H1 (cell line): Measurements from ENCODE around the gene SEMA6A. TPM values are rescaled to one million over a fixed set of nuclear protein-coding genes. Genes with fewer than 3 reads are reported as not detected.

ENCODE experiments used
- CTCF ChIA-PET: fragments of 300-600 bp; sonication (Branson Sonifier 250); formaldehyde crosslinking; loops from one replicate; lab custom pipeline; 2021; ENCODE audit not compliant: partially characterized antibody; lab: Charles Lee
- POLR2A ChIA-PET: fragments of 300-600 bp; sonication (Branson Sonifier 250); formaldehyde crosslinking; loops from one replicate; lab custom pipeline; 2021; ENCODE audit warnings: inconsistent platforms; ENCODE audit not compliant: partially characterized antibody; lab: Charles Lee
- DNase-seq, 2 experiments: peaks; one replicate each; pipeline versions ENCODE4 v3.0.0 to v3.0.0-alpha.2; 2010 to 2022; ENCODE audit warnings: low spot score in 2 of 2, low read depth in 1 of 2, mixed read lengths in 1 of 2
- FAIRE-seq: peaks from 2 replicates; lab custom pipeline; 2011; peaks lifted over from hg19 to GRCh38; lab: Jason Lieb, UNC
- H2AFZ ChIP-seq: 2 replicates; pipeline ENCODE4 v1.8.1; 2012; ENCODE audit warnings: low read length, inconsistent platforms
- H2AK5ac ChIP-seq: 2 replicates; pipeline ENCODE4 v1.6.1; 2013; ENCODE audit warnings: low read depth, low read length
- H2BK120ac ChIP-seq: replicated peaks from 2 replicates; pipeline ENCODE3; 2013; ENCODE audit warnings: low read depth, low read length, inconsistent platforms
- H2BK12ac ChIP-seq: 2 replicates; pipeline ENCODE4 v1.6.1; 2013; ENCODE audit warnings: low read depth, low read length
- H2BK15ac ChIP-seq: 2 replicates; pipeline ENCODE4 v1.6.1; 2013; ENCODE audit warnings: low read length
- H2BK20ac ChIP-seq: 2 replicates; pipeline ENCODE4 v1.6.1; 2013; ENCODE audit warnings: low read length
- H2BK5ac ChIP-seq: 2 replicates; pipeline ENCODE4 v1.6.1; 2013; ENCODE audit warnings: low read depth, low read length
- H3K14ac ChIP-seq: 2 replicates; pipeline ENCODE4 v1.6.1; 2013; ENCODE audit warnings: inconsistent platforms; ENCODE audit not compliant: insufficient read length
- H3K18ac ChIP-seq: 2 replicates; pipeline ENCODE4 v1.6.1; 2013; ENCODE audit warnings: low read length; ENCODE audit errors: extremely low read depth
- H3K23ac ChIP-seq: 2 replicates; pipeline ENCODE4 v1.6.1; 2013; ENCODE audit warnings: inconsistent platforms; ENCODE audit not compliant: insufficient read length
- H3K23me2 ChIP-seq: 2 replicates; pipeline ENCODE4 v1.6.1; 2013; ENCODE audit warnings: low read depth, low read length
- H3K27ac ChIP-seq: 2 replicates; pipeline ENCODE4 v1.6.1; 2011; ENCODE audit warnings: low read depth, low read length, inconsistent platforms
- H3K27me3 ChIP-seq, 4 experiments: replicated peaks in 1 of 4; 1 replicate in 1 of 4; 2 replicates in 3 of 4; pipeline versions ENCODE4 v1.6.1 to v1.8.1; 2011 to 2013; ENCODE audit warnings: low read length in 3 of 4, mild to moderate bottlenecking in 3 of 4, inconsistent platforms in 2 of 4, mixed read lengths in 2 of 4, moderate library complexity in 1 of 4; ENCODE audit not compliant: control insufficient read depth in 3 of 4, insufficient read depth in 3 of 4; ENCODE audit errors: extremely low read depth in 1 of 4
- H3K36me3 ChIP-seq, 4 experiments: 2 replicates each; pipeline versions ENCODE4 v1.6.1 to v1.8.1; 2011 to 2013; ENCODE audit warnings: mild to moderate bottlenecking in 4 of 4, low read length in 3 of 4, moderate library complexity in 2 of 4, control low read depth in 1 of 4, inconsistent platforms in 1 of 4; ENCODE audit not compliant: insufficient read depth in 4 of 4, control insufficient read depth in 2 of 4
- H3K4ac ChIP-seq: replicated peaks from 2 replicates; pipeline ENCODE3; 2013; ENCODE audit warnings: low read length, low read depth, mixed read lengths, inconsistent platforms; ENCODE audit not compliant: insufficient read length
- H3K4me1 ChIP-seq, 4 experiments: replicated peaks in 1 of 4; 1 replicate in 1 of 4; 2 replicates in 3 of 4; pipeline versions ENCODE4 v1.6.1 to v1.8.1; 2011 to 2013; ENCODE audit warnings: low read length in 3 of 4, inconsistent platforms in 2 of 4, mixed read lengths in 1 of 4; ENCODE audit not compliant: insufficient read depth in 4 of 4, control insufficient read depth in 3 of 4
- H3K4me2 ChIP-seq, 2 experiments: 2 replicates each; pipeline versions ENCODE4 v1.6.1 to v1.8.1; 2011 to 2013; ENCODE audit warnings: low read depth in 2 of 2, low read length in 2 of 2, control low read depth in 1 of 2, inconsistent platforms in 1 of 2, mild to moderate bottlenecking in 1 of 2; ENCODE audit not compliant: insufficient read depth in 1 of 2
- H3K4me3 ChIP-seq, 4 experiments: fragments of 200-600, 300-600 bp in 1 of 4; sonication (generic), shearing (Covaris generic), sonication (Bioruptor Twin) in 1 of 4; 2 replicates each; pipeline versions ENCODE4 v1.5.1 to v1.8.1; 2011 to 2016; ENCODE audit warnings: low read length in 4 of 4, low read depth in 3 of 4, control low read depth in 2 of 4, inconsistent platforms in 2 of 4, mild to moderate bottlenecking in 2 of 4, mixed read lengths in 1 of 4, moderate library complexity in 1 of 4; ENCODE audit not compliant: insufficient read depth in 2 of 4; ENCODE audit errors: extremely low read depth in 1 of 4
- H3K56ac ChIP-seq: replicated peaks from 2 replicates; pipeline ENCODE3; 2013; ENCODE audit warnings: low read depth, mild to moderate bottlenecking, mixed read lengths, low read length, inconsistent platforms; ENCODE audit not compliant: insufficient read length
- H3K79me1 ChIP-seq: 2 replicates; pipeline ENCODE4 v1.6.1; 2013; ENCODE audit warnings: low read depth, low read length, control low read depth
- H3K79me2 ChIP-seq, 2 experiments: 2 replicates each; pipeline versions ENCODE4 v1.6.1 to v1.8.1; 2012 to 2013; ENCODE audit warnings: low read length in 2 of 2, mild to moderate bottlenecking in 2 of 2, inconsistent platforms in 1 of 2; ENCODE audit not compliant: insufficient read depth in 2 of 2, control insufficient read depth in 1 of 2
- H3K9ac ChIP-seq, 4 experiments: replicated peaks in 1 of 4; 1 replicate in 1 of 4; 2 replicates in 3 of 4; pipeline versions ENCODE4 v1.6.1 to v1.8.1; 2011 to 2013; ENCODE audit warnings: low read depth in 3 of 4, low read length in 3 of 4, control low read depth in 2 of 4, mild to moderate bottlenecking in 2 of 4, moderate library complexity in 2 of 4, inconsistent platforms in 1 of 4; ENCODE audit errors: extremely low read depth in 1 of 4
- H3K9me3 ChIP-seq, 2 experiments: 2 replicates each; pipeline versions ENCODE4 v1.6.1 to v1.8.1; 2012 to 2013; ENCODE audit warnings: mild to moderate bottlenecking in 2 of 2, moderate library complexity in 2 of 2, control low read depth in 1 of 2, inconsistent platforms in 1 of 2, low read depth in 1 of 2, low read length in 1 of 2, mixed read lengths in 1 of 2; ENCODE audit not compliant: insufficient read depth in 2 of 2
- H4K20me1 ChIP-seq, 2 experiments: replicated peaks in 1 of 2; 2 replicates each; pipeline versions ENCODE3 to v1.8.1; 2011 to 2013; ENCODE audit warnings: inconsistent platforms in 2 of 2, low read length in 2 of 2, mild to moderate bottlenecking in 1 of 2; ENCODE audit not compliant: insufficient read depth in 2 of 2, control insufficient read depth in 1 of 2
- H4K5ac ChIP-seq: 2 replicates; pipeline ENCODE4 v1.6.1; 2013; ENCODE audit warnings: low read length, low read depth, mixed read lengths, inconsistent platforms; ENCODE audit not compliant: insufficient read length
- H4K8ac ChIP-seq: 2 replicates; pipeline ENCODE4 v1.8.0; 2013; ENCODE audit warnings: mild to moderate bottlenecking, moderate library complexity, low read length, inconsistent platforms; ENCODE audit not compliant: insufficient read depth; ENCODE audit errors: extremely low read depth
- H4K91ac ChIP-seq: replicated peaks from 2 replicates; pipeline ENCODE3; 2013; ENCODE audit warnings: low read length, mixed read lengths, inconsistent platforms; ENCODE audit not compliant: insufficient read length
- GABPA ChIP-seq: IDR thresholded peaks from 2 replicates; pipeline ENCODE4 v1.6.1; 2011; ENCODE audit warnings: mild to moderate bottlenecking, low read length, moderate library complexity, borderline replicate concordance; ENCODE audit not compliant: insufficient read depth
- POLR2AphosphoS5 ChIP-seq: IDR thresholded peaks from 2 replicates; pipeline ENCODE4 v1.6.1; 2011; ENCODE audit warnings: low read depth, low read length
- TEAD4 ChIP-seq: IDR thresholded peaks from 2 replicates; pipeline ENCODE4 v1.6.1; 2012; ENCODE audit warnings: low read depth, low read length, inconsistent platforms, mixed read lengths
- WGBS, 2 experiments: shearing (Covaris generic) in 1 of 2; methylation state at CpG; one replicate each; pipeline versions ENCODE4 v1.1.6 to v1.1.7; 2013 to 2015; ENCODE audit warnings: low lambda C conversion rate in 2 of 2, mixed read lengths in 2 of 2, inconsistent platforms in 1 of 2, low coverage in 1 of 2, missing lambda C conversion rate in 1 of 2; ENCODE audit not compliant: insufficient replicate concordance in 2 of 2, insufficient coverage in 1 of 2, insufficient read length in 1 of 2; ENCODE audit errors: extremely low coverage in 1 of 2, missing lambda C conversion rate in 1 of 2; 5-methylcytosine and 5-hydroxymethylcytosine counted together
- polyA plus RNA-seq, 7 experiments: library from polyadenylated mRNA; depleted of rRNA in 3 of 7; stranded (reverse) in 5 of 7; unstranded in 2 of 7; fragments of >200 nt in 5 of 7; fragments of 200-250 nt in 2 of 7; gene quantifications; 1 replicate in 5 of 7; 2 replicates in 1 of 7; 4 replicates in 1 of 7; pipeline versions ENCODE4 v1.2.1 to v1.2.3, GENCODE V29; 2011 to 2013; ENCODE audit warnings: missing spikeins in 2 of 7, mixed read lengths in 2 of 7
- total RNA-seq: library from RNA; stranded (reverse); fragmentation: NEBNext Ultra II Directional; extraction: Animal tissue kit (Norgen Biotek cat#: 25700); gene quantifications from 2 replicates; pipeline ENCODE4 v1.2.1, GENCODE V29; 2021

SEMA6A gene
- total and polyA plus RNA-seq, 2 of the 8 experiments (the other 6 are each of a cell fraction or from before 2014, with no cell fraction given): 78.3 to 277 TPM

DNA sequence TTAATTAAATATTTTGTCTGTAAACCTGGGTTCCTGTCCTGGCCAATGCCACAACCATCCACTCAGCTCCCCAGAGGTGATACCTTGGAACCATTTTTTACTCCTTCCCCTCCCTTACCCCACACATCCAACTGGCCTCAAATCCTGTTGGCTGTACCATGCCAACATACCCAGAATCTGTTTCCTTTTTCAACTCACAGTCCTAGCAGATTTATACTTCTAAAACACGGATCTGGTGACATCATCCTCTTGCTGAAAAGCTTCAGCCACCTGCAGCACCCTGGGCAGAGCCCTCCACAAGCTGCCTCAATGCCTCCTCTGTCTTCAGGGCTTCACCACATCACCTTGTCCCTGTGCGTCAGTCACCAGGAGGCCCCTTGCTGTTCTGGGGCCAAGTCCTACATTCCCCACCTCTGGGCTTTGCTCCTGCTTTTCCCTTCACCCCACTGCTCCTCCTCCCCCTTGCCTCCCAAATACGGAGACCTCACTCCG, 14.9 kb downstream of the SEMA6A start:
- Histone ChIP-seq H4K8ac (peak overlapping the region; percentile 52; the same call in 1 of the 2 replicates), H2BK15ac (no peak overlapping the region), H3K18ac (0 out of 2 replicates have a peak overlapping the region, but pooled peaks have one; percentile 15), H2AFZ (no peak overlapping the region), H3K4ac (no peak overlapping the region), H3K9ac (no peak overlapping the region), H2BK20ac (no peak overlapping the region; the same call in 1 of the 2 replicates), H3K4me3 (peak overlapping the region in 1 of 4 experiments; percentile 26; a peak in 1 of 8 replicates), H2BK12ac (peak overlapping the region; percentile 68), H3K9me3 (no peaks in the 10 kb centered on the region), H3K79me1 (no peaks in the 10 kb centered on the region), H3K23ac (no peak overlapping the region), H4K20me1 (peaks cover 33 to 48% of the 10 kb centered on the region in 2 experiments), H2AK5ac (peak overlapping the region; percentile 68; the same call in 1 of the 2 replicates), H2BK5ac (peak overlapping the region; percentile 50; the same call in 1 of the 2 replicates), H3K27me3 (no peaks in the 10 kb centered on the region), H3K14ac (no peak overlapping the region), H3K23me2 (peaks cover 4% of the 10 kb centered on the region; the same call in 1 of the 2 replicates), H2BK120ac (peak overlapping the region; percentile 18), H4K91ac (no peak overlapping the region), H3K4me2 (peak overlapping the region; percentile 50 to 69), H4K5ac (no peak overlapping the region), H3K79me2 (peaks cover 86 to 98% of the 10 kb centered on the region in 2 experiments), H3K4me1 (peaks cover 10 to 42% (median 29%) of the 10 kb centered on the region in 4 experiments), H3K56ac (peak overlapping the region; percentile 49), H3K27ac (peak overlapping the region; percentile 20; the same call in 1 of the 2 replicates), H3K36me3 (peaks cover 0 to 22% (median 0%) of the 10 kb centered on the region in 4 experiments; a peak in 1 of 8 replicates)
- TF ChIP-seq POLR2AphosphoS5 (peak; percentile 30), TEAD4 (peak; percentile 61; the same call in 1 of the 2 replicates), GABPA (no peak)
- ChIA-PET POLR2A (interaction anchor here (0.8 to 1.9 kb wide), 8 partner anchors 10 to 391 kb away, joined by 3 to 13 read pairs (median 4); partner anchors contain the start of gene SEMA6A), CTCF (interaction anchor here (0.7 to 2.1 kb wide), 4 partner anchors 10 to 17 kb away, joined by 3 to 6 read pairs (median 4); partner anchors contain the start of gene SEMA6A)
- DNase-seq (no peak), FAIRE-seq (no peak)
- 29% methylated on average over 4 of the region's 4 CpGs; no CpG with 5 or more reads in 1 of the 2 experiments for WGBS, 2 experiments
